HepG2 (cell line): ENCODE measurements around the gene CD14. TPM values are rescaled to one million over a fixed set of nuclear protein-coding genes. Genes with fewer than 3 reads are reported as not detected.

Source experiments
- ATF7 ChIP-seq, 2 experiments: fragments of 450-650 bp in 1 of 2; sonication (generic) in 1 of 2; formaldehyde crosslinking in 1 of 2; IDR thresholded peaks; 2 replicates each; pipeline versions ENCODE4 v1.4.0 to v1.6.1; 2016 to 2020; ENCODE audit warnings: antibody characterized with exemption in 1 of 2, mild to moderate bottlenecking in 1 of 2, missing genetic modification reagents in 1 of 2
- CEBPG ChIP-seq: IDR thresholded peaks from 2 replicates; pipeline ENCODE4 v1.6.1; 2016
- ERF ChIP-seq: IDR thresholded peaks from 2 replicates; pipeline ENCODE4 v1.6.1; 2018; ENCODE audit warnings: missing biosample characterization, missing genetic modification reagents
- FOXC1 ChIP-seq: sonication (generic); formaldehyde crosslinking; IDR thresholded peaks from 2 replicates; pipeline ENCODE4 v1.8.0; 2022; ENCODE audit warnings: mild to moderate bottlenecking, missing genetic modification reagents, borderline replicate concordance
- GABPA ChIP-seq, 2 experiments: IDR thresholded peaks; 2 replicates each; pipeline ENCODE4 v1.6.1; 2011 to 2016; ENCODE audit warnings: low read depth in 2 of 2, low read length in 1 of 2, missing biosample characterization in 1 of 2, missing genetic modification characterization in 1 of 2
- GABPB1 ChIP-seq: IDR thresholded peaks from 2 replicates; pipeline ENCODE4 v1.6.1; 2016; ENCODE audit warnings: mild to moderate bottlenecking, missing genetic modification reagents, moderate library complexity, missing compliant biosample characterization
- MED13 ChIP-seq: sonication (generic); formaldehyde crosslinking; IDR thresholded peaks from 2 replicates; pipeline ENCODE4 v1.5.0; 2020; ENCODE audit warnings: missing genetic modification reagents
- NR2F6 ChIP-seq, 2 experiments: IDR thresholded peaks; 2 replicates each; pipeline ENCODE4 v1.6.1; 2016; ENCODE audit warnings: antibody characterized with exemption in 1 of 2, mild to moderate bottlenecking in 1 of 2
- SALL1 ChIP-seq: sonication (generic); formaldehyde crosslinking; IDR thresholded peaks from 2 replicates; pipeline ENCODE4 v1.8.0; 2022; ENCODE audit warnings: mild to moderate bottlenecking, missing genetic modification reagents
- SP140L ChIP-seq: sonication (generic); formaldehyde crosslinking; IDR thresholded peaks from 2 replicates; pipeline ENCODE4 v1.4.0; 2020; ENCODE audit warnings: missing genetic modification reagents, borderline replicate concordance
- SP5 ChIP-seq: IDR thresholded peaks from 2 replicates; pipeline ENCODE4 v1.6.1; 2016; ENCODE audit warnings: low read depth, borderline replicate concordance
- ZFAT ChIP-seq: sonication (generic); formaldehyde crosslinking; conservative IDR thresholded peaks from 2 replicates; pipeline ENCODE4 v1.8.1; 2023; ENCODE audit warnings: missing genetic modification reagents, inconsistent platforms
- ZNF589 ChIP-seq: sonication (generic); formaldehyde crosslinking; conservative IDR thresholded peaks from 2 replicates; pipeline ENCODE4 v1.8.0; 2022; ENCODE audit warnings: mild to moderate bottlenecking, moderate library complexity, missing genetic modification reagents
- ZNF629 ChIP-seq: sonication (generic); formaldehyde crosslinking; conservative IDR thresholded peaks from 2 replicates; pipeline ENCODE4 v1.5.0; 2020; ENCODE audit warnings: missing genetic modification reagents
- ZNF749 ChIP-seq: sonication (generic); formaldehyde crosslinking; IDR thresholded peaks from 2 replicates; pipeline ENCODE4 v1.8.0; 2022; ENCODE audit warnings: mild to moderate bottlenecking, missing genetic modification reagents, moderate library complexity, borderline replicate concordance
- ZNF878 ChIP-seq: sonication (generic); formaldehyde crosslinking; IDR thresholded peaks from 2 replicates; pipeline ENCODE4 v1.8.1; 2023; ENCODE audit warnings: mild to moderate bottlenecking, missing genetic modification reagents, moderate library complexity
- ZNF883 ChIP-seq: sonication (generic); formaldehyde crosslinking; IDR thresholded peaks from 2 replicates; pipeline ENCODE4 v1.5.1; 2020; ENCODE audit warnings: mild to moderate bottlenecking, missing genetic modification reagents; ENCODE audit errors: not compliant biosample characterization
- ZSCAN30 ChIP-seq: sonication (generic); formaldehyde crosslinking; IDR thresholded peaks from 2 replicates; pipeline ENCODE4 v1.5.0; 2020; ENCODE audit warnings: mild to moderate bottlenecking, missing genetic modification reagents
- polyA plus RNA-seq, 8 experiments: library from polyadenylated mRNA; depleted of rRNA in 3 of 8; stranded (reverse) in 7 of 8; unstranded in 1 of 8; fragments of >200 nt; fragmentation: Illumina TruSeq in 4 of 8; extraction: Trizol in 4 of 8; gene quantifications; 2 replicates each; pipeline versions ENCODE4 v1.2.1 to v1.2.3, GENCODE V29; 2011 to 2016; ENCODE audit warnings: low read depth in 4 of 8, missing spikeins in 1 of 8, mixed read lengths in 1 of 8; ENCODE audit not compliant: insufficient read depth in 1 of 8
- total RNA-seq, 5 experiments: library from RNA; depleted of rRNA; stranded (reverse); fragments of >200 nt; fragmentation: Illumina TruSeq; extraction: Trizol; gene quantifications; 2 replicates each; pipeline ENCODE4 v1.2.3, GENCODE V29; 2016; ENCODE audit warnings: low read depth in 1 of 5
- TF ChIP-seq, protein P1 (sequence below): sonication (generic); IDR thresholded peaks from 2 replicates; pipeline ENCODE4 v1.6.1; 2016; ENCODE audit warnings: low read depth, borderline replicate concordance
- TF ChIP-seq, protein P2 (sequence below): IDR thresholded peaks from 2 replicates; pipeline ENCODE4 v1.6.1; 2012; ENCODE audit warnings: inconsistent platforms
- TF ChIP-seq, protein P3 (sequence below): sonication (generic); formaldehyde crosslinking; IDR thresholded peaks from 2 replicates; pipeline ENCODE4 v1.4.0; 2020; ENCODE audit warnings: missing genetic modification reagents, borderline replicate concordance

Gene CD14
- total and polyA plus RNA-seq, 2 of the 13 experiments (the other 11 are each of a cell fraction or from before 2014, with no cell fraction given), result 1.7 to 4.7 TPM

DNA sequence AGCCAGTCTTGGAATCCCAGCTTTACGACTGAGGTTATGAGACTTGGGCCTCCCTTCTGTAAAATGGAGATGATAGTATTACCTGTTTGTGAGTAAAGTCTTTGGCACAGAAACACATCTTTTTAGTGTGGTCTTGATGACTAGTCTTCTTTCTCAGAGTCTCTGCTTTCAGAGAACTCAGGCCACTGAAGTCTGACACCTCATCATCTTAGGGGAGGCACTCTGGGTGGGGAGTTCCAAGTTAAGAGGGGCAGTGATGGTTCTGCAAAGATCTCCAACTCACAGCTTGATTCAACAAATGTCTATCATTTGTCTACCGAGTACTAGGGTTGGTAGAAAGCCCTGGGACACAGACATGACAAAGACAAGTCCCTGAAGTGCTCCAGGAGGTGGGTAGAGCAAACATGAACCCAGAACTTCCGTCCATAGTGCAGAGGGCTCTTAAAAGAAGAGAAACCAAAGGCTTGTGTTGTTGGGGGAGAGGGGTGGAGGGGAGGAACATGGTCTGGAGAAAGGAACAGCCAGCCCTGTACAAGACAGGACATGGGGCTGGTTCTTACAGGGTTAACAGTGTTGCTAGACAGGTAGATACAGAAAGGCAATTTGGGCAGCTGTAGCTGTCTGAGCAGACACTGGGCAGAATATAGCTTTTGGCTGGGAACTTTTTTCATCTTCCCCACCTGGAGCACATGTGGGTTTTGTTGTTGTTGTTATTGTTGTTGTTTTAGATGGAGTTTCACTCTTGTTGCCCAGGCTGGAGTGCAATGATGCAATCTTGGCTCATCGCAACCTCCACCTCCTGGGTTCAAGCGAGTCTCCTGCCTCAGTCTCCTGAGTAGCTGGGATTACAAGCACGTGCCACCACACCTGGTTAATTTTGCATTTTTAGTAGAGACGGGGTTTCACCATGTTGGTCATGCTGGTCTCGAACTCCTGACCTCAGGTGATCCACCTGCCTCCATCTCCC lies 2.6 kb upstream of the CD14 start (continued):
- TF ChIP-seq, protein P1, sequence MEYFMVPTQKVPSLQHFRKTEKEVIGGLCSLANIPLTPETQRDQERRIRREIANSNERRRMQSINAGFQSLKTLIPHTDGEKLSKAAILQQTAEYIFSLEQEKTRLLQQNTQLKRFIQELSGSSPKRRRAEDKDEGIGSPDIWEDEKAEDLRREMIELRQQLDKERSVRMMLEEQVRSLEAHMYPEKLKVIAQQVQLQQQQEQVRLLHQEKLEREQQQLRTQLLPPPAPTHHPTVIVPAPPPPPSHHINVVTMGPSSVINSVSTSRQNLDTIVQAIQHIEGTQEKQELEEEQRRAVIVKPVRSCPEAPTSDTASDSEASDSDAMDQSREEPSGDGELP, result no peak
- TF ChIP-seq, protein P2, sequence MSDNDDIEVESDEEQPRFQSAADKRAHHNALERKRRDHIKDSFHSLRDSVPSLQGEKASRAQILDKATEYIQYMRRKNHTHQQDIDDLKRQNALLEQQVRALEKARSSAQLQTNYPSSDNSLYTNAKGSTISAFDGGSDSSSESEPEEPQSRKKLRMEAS, result 0 out of 2 replicates have a peak, but pooled peaks have one; percentile 11
- TF ChIP-seq ZSCAN30 (no peak), GABPA (IDR thresholded peaks at IDR 0.05; ENCODE audit: low read depth, low read length) (no peak), GABPA (CRISPR knock-in tag; IDR thresholded peaks at IDR 0.05; ENCODE audit: low read depth) (0 out of 2 replicates have a peak, but pooled peaks have one; percentile 13), ZNF749 (CRISPR knock-in tag) (no peak), ATF7 (IDR thresholded peaks at IDR 0.05) (peak; percentile 44; the same call in 1 of the 2 replicates), ATF7 (CRISPR knock-in tag; IDR thresholded peaks at IDR 0.05) (no peak), SP5 (CRISPR knock-in tag) (peak; percentile 76), GABPB1 (CRISPR knock-in tag) (no peak), CEBPG (CRISPR knock-in tag) (no peak), ZNF878 (CRISPR knock-in tag) (peak; percentile 50; the same call in 1 of the 2 replicates), ZFAT (CRISPR knock-in tag) (no peak), SP140L (CRISPR knock-in tag) (no peak), SALL1 (0 out of 2 replicates have a peak, but pooled peaks have one; percentile 9), ZNF883 (no peak), ERF (CRISPR knock-in tag) (no peak), MED13 (CRISPR knock-in tag) (0 out of 2 replicates have a peak, but pooled peaks have one; percentile 36), FOXC1 (CRISPR knock-in tag) (0 out of 2 replicates have a peak, but pooled peaks have one; percentile 27), ZNF589 (CRISPR knock-in tag) (no peak), NR2F6 (IDR thresholded peaks at IDR 0.05) (0 out of 2 replicates have a peak, but pooled peaks have one; percentile 30), NR2F6 (CRISPR knock-in tag; IDR thresholded peaks at IDR 0.05) (no peak), ZNF629 (peak; percentile 76)
- TF ChIP-seq, protein P3, sequence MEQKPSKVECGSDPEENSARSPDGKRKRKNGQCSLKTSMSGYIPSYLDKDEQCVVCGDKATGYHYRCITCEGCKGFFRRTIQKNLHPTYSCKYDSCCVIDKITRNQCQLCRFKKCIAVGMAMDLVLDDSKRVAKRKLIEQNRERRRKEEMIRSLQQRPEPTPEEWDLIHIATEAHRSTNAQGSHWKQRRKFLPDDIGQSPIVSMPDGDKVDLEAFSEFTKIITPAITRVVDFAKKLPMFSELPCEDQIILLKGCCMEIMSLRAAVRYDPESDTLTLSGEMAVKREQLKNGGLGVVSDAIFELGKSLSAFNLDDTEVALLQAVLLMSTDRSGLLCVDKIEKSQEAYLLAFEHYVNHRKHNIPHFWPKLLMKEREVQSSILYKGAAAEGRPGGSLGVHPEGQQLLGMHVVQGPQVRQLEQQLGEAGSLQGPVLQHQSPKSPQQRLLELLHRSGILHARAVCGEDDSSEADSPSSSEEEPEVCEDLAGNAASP (CRISPR knock-in tag), result peak; percentile 13; the same call in 1 of the 2 replicates
